Duodenal mucosa (tissue), 2 donors: ENCODE measurements around the gene OLFM2.

Source experiments
- H3K27ac ChIP-seq: one replicate; pipeline ENCODE4 v1.7.0; 2013; ENCODE audit warnings: low read depth, low read length
- H3K27me3 ChIP-seq, 2 donors: one replicate each; pipeline ENCODE4 v1.7.0; 2013; ENCODE audit warnings: low read length in 2 of 2, control low read depth in 1 of 2; ENCODE audit not compliant: insufficient read depth in 2 of 2, control insufficient read depth in 1 of 2
- H3K36me3 ChIP-seq, 2 donors: one replicate each; pipeline ENCODE4 v1.7.0; 2013; ENCODE audit warnings: low read length in 2 of 2, control low read depth in 1 of 2; ENCODE audit not compliant: insufficient read depth in 2 of 2, control insufficient read depth in 1 of 2
- H3K4me1 ChIP-seq, 2 donors: one replicate each; pipeline ENCODE4 v1.7.0; 2013; ENCODE audit warnings: low read length in 2 of 2, control low read depth in 1 of 2; ENCODE audit not compliant: insufficient read depth in 2 of 2, control insufficient read depth in 1 of 2
- H3K4me3 ChIP-seq, 2 donors: one replicate each; pipeline ENCODE4 v1.7.0; 2013; ENCODE audit warnings: low read length in 2 of 2, low read depth in 1 of 2
- H3K9ac ChIP-seq, 2 donors: one replicate each; pipeline ENCODE4 v1.7.0; 2013; ENCODE audit warnings: low read length in 2 of 2, low read depth in 1 of 2
- H3K9me3 ChIP-seq, 2 donors: one replicate each; pipeline ENCODE4 v1.7.0; 2013; ENCODE audit warnings: low read length in 2 of 2, control low read depth in 1 of 2; ENCODE audit not compliant: control insufficient read depth in 1 of 2

Gene OLFM2

DNA sequence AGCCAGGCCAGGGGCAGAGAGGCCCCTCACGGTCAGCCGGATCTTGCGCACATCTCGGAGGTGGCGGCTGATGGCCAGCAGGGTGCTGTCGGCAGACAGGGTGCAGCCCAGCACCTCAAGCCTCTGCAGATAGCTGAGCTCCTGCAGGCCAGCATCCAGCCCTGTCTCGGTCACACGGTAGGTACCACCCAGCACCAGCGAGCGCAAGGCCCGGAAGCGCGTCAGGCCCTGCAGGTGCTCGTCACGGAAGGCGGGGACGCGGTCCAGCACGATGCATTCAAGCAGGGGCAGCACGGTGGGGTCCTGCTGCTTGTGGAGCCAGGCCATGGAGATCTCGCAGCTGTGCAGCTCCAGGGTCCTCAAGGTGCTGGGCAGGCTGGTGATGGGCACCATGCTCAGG lies 125.2 kb downstream of the OLFM2 start:
- Histone ChIP-seq H3K9me3 (peaks cover 0 to 3% of the 10 kb centered on the region in 2 donors), H3K36me3 (peaks cover 13 to 49% of the 10 kb centered on the region in 2 donors), H3K4me3 (no peak overlapping the region), H3K27me3 (no peaks in the 10 kb centered on the region), H3K27ac (no peak overlapping the region), H3K9ac (no peak overlapping the region), H3K4me1 (no peaks in the 10 kb centered on the region)

DNA sequence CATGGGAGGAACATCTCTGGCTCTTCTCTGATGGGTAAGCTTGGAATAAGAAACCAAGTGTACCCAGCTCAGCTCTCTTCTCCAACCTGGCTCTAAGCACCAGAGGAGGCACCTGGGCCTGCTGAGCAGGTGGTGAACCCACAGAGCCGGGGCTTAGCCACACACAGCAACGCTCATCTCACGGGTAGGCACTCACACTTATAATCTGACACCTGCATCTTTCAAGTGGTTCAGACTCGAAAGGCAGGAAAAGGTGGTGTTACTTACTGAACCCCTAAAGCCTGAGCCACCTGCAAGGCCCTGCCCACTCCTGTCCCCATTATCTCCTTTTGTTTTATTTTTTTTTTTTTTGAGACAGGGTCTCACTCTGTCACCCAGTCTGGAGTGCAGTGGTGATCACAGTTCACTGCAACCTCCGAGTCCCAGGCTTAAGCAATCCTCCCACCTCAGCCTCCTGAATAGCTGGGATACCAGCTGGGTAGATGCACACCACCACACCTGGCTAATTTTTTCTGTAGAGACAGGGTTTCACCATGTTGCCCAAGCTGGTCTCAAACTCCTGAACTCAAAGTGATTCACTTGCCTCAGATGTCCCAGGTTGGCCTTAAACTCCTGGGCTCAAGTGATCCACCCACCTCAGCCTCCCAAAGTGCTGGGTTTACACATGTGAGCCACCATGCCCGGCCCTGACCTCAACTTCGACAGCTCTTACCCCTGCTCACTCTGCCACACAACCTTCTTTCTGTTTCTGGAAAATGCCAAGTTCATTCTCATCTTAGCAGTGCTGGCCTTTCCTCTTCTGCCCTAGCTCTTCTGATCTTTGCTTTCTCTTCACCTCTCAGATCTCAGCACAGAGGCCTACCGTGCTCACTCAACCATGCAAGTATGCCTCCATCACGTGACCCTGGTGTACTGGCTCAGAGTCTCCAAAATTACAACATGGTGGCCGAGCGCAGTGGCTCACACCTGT lies 127.2 kb downstream of the OLFM2 start:
- no peak overlapping the region for H3K9ac ChIP-seq
- H3K27ac ChIP-seq = no peak overlapping the region
- H3K4me3 ChIP-seq = no peak overlapping the region
- no peaks in the 10 kb centered on the region for H3K9me3 ChIP-seq
- H3K4me1 ChIP-seq = no peaks in the 10 kb centered on the region
- H3K27me3 ChIP-seq = no peaks in the 10 kb centered on the region
- peaks cover 13 to 49% of the 10 kb centered on the region in 2 donors for H3K36me3 ChIP-seq

DNA sequence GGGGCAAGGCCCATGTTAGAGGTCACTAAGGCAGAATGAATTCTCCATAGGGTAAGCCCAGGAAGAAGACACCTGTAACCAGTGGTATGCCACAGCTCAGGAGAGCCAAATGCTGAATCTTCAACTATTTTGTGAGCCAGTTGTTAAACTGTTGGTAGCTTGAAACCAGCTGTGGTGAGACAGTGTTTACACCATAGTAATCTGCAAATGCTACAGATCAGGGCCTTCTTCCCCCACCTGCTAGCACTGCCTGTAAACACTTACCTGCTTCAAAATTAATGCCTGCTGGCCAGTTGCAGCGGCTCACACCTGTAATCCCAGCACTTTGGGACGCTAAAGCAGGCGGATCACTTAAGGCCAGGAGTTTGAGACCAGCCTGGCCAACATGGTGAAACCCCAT lies 129.5 kb downstream of the OLFM2 start:
- no peaks in the 10 kb centered on the region for H3K27me3 ChIP-seq
- peaks cover 13 to 52% of the 10 kb centered on the region in 2 donors for H3K36me3 ChIP-seq
- no peaks in the 10 kb centered on the region for H3K9me3 ChIP-seq
- H3K27ac ChIP-seq = no peak overlapping the region
- no peak overlapping the region for H3K4me3 ChIP-seq
- H3K4me1 ChIP-seq = no peaks in the 10 kb centered on the region
- no peak overlapping the region for H3K9ac ChIP-seq
